ENCODE data around the gene RNF208. TPM values are rescaled to one million over a fixed set of nuclear protein-coding genes. Genes with fewer than 3 reads are reported as not detected.

Gene RNF208
- total RNA-seq, 4 donors from 2014 or later, result 3.7 to 10.2 (median 5.5) TPM

- TF ChIP-seq CTCF (IDR thresholded peaks at IDR 0.05) (no peak), POLR2A (IDR thresholded peaks at IDR 0.05) (no peak)
- intact Hi-C loops (cut with DNase I; ENCODE audit: low total_unique reads), result no loop called here
- DNase-seq (ENCODE audit: low spot score in 2 of 2), result no peak
- no peak overlapping the region for H3K4me3 ChIP-seq (ENCODE audit: low read depth, poor library complexity, severe bottlenecking)
- 88 to 95% methylated on average over 6 of the region's 6 CpGs for WGBS, 2 donors
Observed at GRCh38 chr9:137267933-137268355, 45.9 kb upstream of the RNF208 start.

- DNase-seq (ENCODE audit: low spot score in 2 of 2), result no peak
- TF ChIP-seq POLR2A (IDR thresholded peaks at IDR 0.05) (no peak), CTCF (IDR thresholded peaks at IDR 0.05) (no peak)
- 86 to 88% methylated on average over 31 to 34 of the region's 34 CpGs for WGBS, 2 donors
- no peak overlapping the region for H3K4me3 ChIP-seq (ENCODE audit: low read depth, poor library complexity, severe bottlenecking)
- intact Hi-C loops (cut with DNase I; ENCODE audit: low total_unique reads), result no loop called here
Observed at GRCh38 chr9:137266585-137267453, 44.8 kb upstream of the RNF208 start.

DNA sequence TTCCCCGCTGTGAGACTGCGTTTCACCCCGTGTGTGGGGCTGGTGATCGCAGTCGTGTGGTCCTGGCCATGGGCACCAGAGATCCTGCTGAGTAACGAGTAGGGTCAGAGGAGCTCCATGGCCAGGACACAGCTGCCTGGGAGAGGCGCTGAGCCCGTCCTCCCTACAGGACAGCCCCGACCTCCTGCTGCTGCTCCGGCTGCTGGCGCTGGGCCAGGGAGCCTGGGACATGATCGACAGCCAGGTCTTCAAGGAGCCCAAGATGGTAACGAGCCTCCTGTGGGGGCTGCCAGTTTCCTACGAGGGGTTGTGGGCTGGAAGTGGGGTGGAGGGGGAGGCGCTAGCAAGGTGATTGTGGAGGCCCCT, 44.1 kb upstream of the RNF208 start:
- H3K4me3 ChIP-seq (ENCODE audit: low read depth, poor library complexity, severe bottlenecking), result no peak overlapping the region
- DNase-seq (ENCODE audit: low spot score in 2 of 2), result no peak
- intact Hi-C loops (cut with DNase I; ENCODE audit: low total_unique reads), result no loop called here
- WGBS, 2 donors, result 86 to 87% methylated on average over 9 to 15 of the region's 15 CpGs
- TF ChIP-seq CTCF (IDR thresholded peaks at IDR 0.05) (no peak), POLR2A (IDR thresholded peaks at IDR 0.05) (no peak)

- DNase-seq (ENCODE audit: low spot score in 2 of 2), result no peak
- WGBS, 2 donors, result 92 to 93% methylated on average over 23 to 29 of the region's 29 CpGs
- intact Hi-C loops (cut with DNase I; ENCODE audit: low total_unique reads), result no loop called here
- H3K4me3 ChIP-seq (ENCODE audit: low read depth, poor library complexity, severe bottlenecking), result no peak overlapping the region
- no peak for TF ChIP-seq POLR2A (IDR thresholded peaks at IDR 0.05)
- TF ChIP-seq CTCF (IDR thresholded peaks at IDR 0.05), result no peak
Observed at GRCh38 chr9:137265496-137266161, 43.6 kb upstream of the RNF208 start.

DNA sequence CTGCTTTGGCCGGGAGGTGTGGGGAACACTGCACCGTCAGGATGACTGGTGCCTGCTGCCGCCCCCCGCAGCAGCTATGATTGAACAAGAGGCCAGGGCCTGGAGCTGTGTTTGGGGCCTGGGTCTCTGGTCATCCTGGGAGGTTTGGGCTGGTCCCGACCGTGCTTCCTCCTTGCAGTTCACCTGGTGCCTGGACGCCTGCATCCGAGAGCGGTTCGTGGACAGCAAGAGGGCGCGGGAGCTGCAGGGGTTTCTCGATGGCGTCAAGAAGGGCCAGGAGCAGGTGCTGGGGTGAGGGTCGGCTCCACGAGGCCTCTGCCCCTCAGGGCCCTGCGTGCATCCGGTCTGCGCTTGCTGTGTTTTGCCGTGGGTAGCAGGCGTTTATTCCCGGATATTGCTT, 42.0 kb upstream of the RNF208 start:
- 92 to 94% methylated on average over 18 to 22 of the region's 22 CpGs for WGBS, 2 donors
- no peak overlapping the region for H3K4me3 ChIP-seq (ENCODE audit: low read depth, poor library complexity, severe bottlenecking)
- intact Hi-C loops (cut with DNase I; ENCODE audit: low total_unique reads), result no loop called here
- DNase-seq (ENCODE audit: low spot score in 2 of 2), result no peak
- TF ChIP-seq CTCF (IDR thresholded peaks at IDR 0.05) (no peak), POLR2A (IDR thresholded peaks at IDR 0.05) (no peak)
